Muscle layer of colon (tissue), 2 donors: ENCODE measurements around the gene MESP1.

Experiments used
- H3K27ac ChIP-seq: one replicate; pipeline ENCODE4 v1.7.0; 2013; ENCODE audit warnings: low read depth, mild to moderate bottlenecking, low read length, moderate library complexity
- H3K27me3 ChIP-seq, 2 donors: one replicate each; pipeline ENCODE4 v1.7.0; 2013; ENCODE audit warnings: low read length in 2 of 2, mild to moderate bottlenecking in 2 of 2; ENCODE audit not compliant: insufficient read depth in 2 of 2, control insufficient read depth in 1 of 2
- H3K36me3 ChIP-seq: one replicate; pipeline ENCODE4 v1.7.0; 2013; ENCODE audit warnings: mild to moderate bottlenecking, low read length; ENCODE audit not compliant: insufficient read depth
- H3K4me1 ChIP-seq: one replicate; pipeline ENCODE4 v1.7.0; 2013; ENCODE audit warnings: mild to moderate bottlenecking, low read length; ENCODE audit not compliant: insufficient read depth
- H3K4me3 ChIP-seq, 2 donors: one replicate each; pipeline ENCODE4 v1.7.0; 2013; ENCODE audit warnings: low read length in 2 of 2, low read depth in 1 of 2, mild to moderate bottlenecking in 1 of 2, moderate library complexity in 1 of 2
- H3K9ac ChIP-seq: one replicate; pipeline ENCODE4 v1.7.0; 2013; ENCODE audit warnings: low read length
- H3K9me3 ChIP-seq: one replicate; pipeline ENCODE4 v1.7.0; 2013; ENCODE audit warnings: mild to moderate bottlenecking, low read length
- donor health status: abdominal sarcoma.
- donor health status: Adenocarcinoma of cecum.

MESP1 gene

GRCh38 chr15:89766357-89767311 lies 15.6 kb upstream of the MESP1 start:
- Histone ChIP-seq H3K4me1 (peaks cover 8% of the 10 kb centered on the region), H3K4me3 (no peak overlapping the region), H3K27me3 (no peaks in the 10 kb centered on the region), H3K9ac (no peak overlapping the region), H3K27ac (no peak overlapping the region), H3K9me3 (no peaks in the 10 kb centered on the region), H3K36me3 (no peaks in the 10 kb centered on the region)

- H3K4me1 ChIP-seq = peaks cover 16% of the 10 kb centered on the region
- H3K9ac ChIP-seq = no peak overlapping the region
- H3K36me3 ChIP-seq = no peaks in the 10 kb centered on the region
- H3K9me3 ChIP-seq = no peaks in the 10 kb centered on the region
- H3K4me3 ChIP-seq = no peak overlapping the region
- H3K27me3 ChIP-seq = no peaks in the 10 kb centered on the region
- H3K27ac ChIP-seq = no peak overlapping the region
Measured at GRCh38 chr15:89765694-89766093, 14.6 kb upstream of the MESP1 start.

GRCh38 chr15:89761929-89762328 lies 10.9 kb upstream of the MESP1 start:
- Histone ChIP-seq H3K4me1 (peaks cover 11% of the 10 kb centered on the region), H3K4me3 (no peak overlapping the region), H3K9me3 (no peaks in the 10 kb centered on the region), H3K9ac (no peak overlapping the region), H3K27ac (no peak overlapping the region), H3K27me3 (no peaks in the 10 kb centered on the region), H3K36me3 (no peaks in the 10 kb centered on the region)

- H3K4me3 ChIP-seq = no peak overlapping the region
- H3K27me3 ChIP-seq = no peaks in the 10 kb centered on the region
- no peak overlapping the region for H3K27ac ChIP-seq
- H3K4me1 ChIP-seq = peaks cover 11% of the 10 kb centered on the region
- H3K9ac ChIP-seq = no peak overlapping the region
- no peaks in the 10 kb centered on the region for H3K9me3 ChIP-seq
- H3K36me3 ChIP-seq = no peaks in the 10 kb centered on the region
Measured at GRCh38 chr15:89761009-89761831, 10.2 kb upstream of the MESP1 start.

- no peak overlapping the region for H3K9ac ChIP-seq
- no peak overlapping the region for H3K27ac ChIP-seq
- H3K4me3 ChIP-seq = no peak overlapping the region
- no peaks in the 10 kb centered on the region for H3K9me3 ChIP-seq
- H3K4me1 ChIP-seq = peaks cover 11% of the 10 kb centered on the region
- H3K36me3 ChIP-seq = no peaks in the 10 kb centered on the region
- no peaks in the 10 kb centered on the region for H3K27me3 ChIP-seq
Measured at GRCh38 chr15:89760303-89761008, 9.4 kb upstream of the MESP1 start.

- no peaks in the 10 kb centered on the region for H3K9me3 ChIP-seq
- no peaks in the 10 kb centered on the region for H3K27me3 ChIP-seq
- H3K4me1 ChIP-seq = peaks cover 11% of the 10 kb centered on the region
- H3K27ac ChIP-seq = no peak overlapping the region
- no peak overlapping the region for H3K4me3 ChIP-seq
- H3K36me3 ChIP-seq = no peaks in the 10 kb centered on the region
- no peak overlapping the region for H3K9ac ChIP-seq
Measured at GRCh38 chr15:89759835-89760234, 8.8 kb upstream of the MESP1 start.

GRCh38 chr15:89758981-89759380 lies 7.9 kb upstream of the MESP1 start:
- Histone ChIP-seq H3K4me1 (peaks cover 11% of the 10 kb centered on the region), H3K9ac (no peak overlapping the region), H3K9me3 (no peaks in the 10 kb centered on the region), H3K27me3 (no peaks in the 10 kb centered on the region), H3K4me3 (no peak overlapping the region), H3K27ac (no peak overlapping the region), H3K36me3 (no peaks in the 10 kb centered on the region)

- Histone ChIP-seq H3K9ac (no peak overlapping the region), H3K36me3 (no peaks in the 10 kb centered on the region), H3K9me3 (no peaks in the 10 kb centered on the region), H3K4me3 (no peak overlapping the region), H3K27me3 (no peaks in the 10 kb centered on the region), H3K27ac (no peak overlapping the region), H3K4me1 (peaks cover 11% of the 10 kb centered on the region)
Measured at GRCh38 chr15:89758283-89758682, 7.2 kb upstream of the MESP1 start.

GRCh38 chr15:89756897-89757296 lies 5.8 kb upstream of the MESP1 start:
- Histone ChIP-seq H3K27ac (no peak overlapping the region), H3K4me3 (no peak overlapping the region), H3K36me3 (no peaks in the 10 kb centered on the region), H3K9ac (no peak overlapping the region), H3K9me3 (no peaks in the 10 kb centered on the region), H3K4me1 (peaks cover 11% of the 10 kb centered on the region), H3K27me3 (no peaks in the 10 kb centered on the region)

GRCh38 chr15:89755701-89756100 lies 4.7 kb upstream of the MESP1 start:
- Histone ChIP-seq H3K36me3 (no peaks in the 10 kb centered on the region), H3K4me3 (no peak overlapping the region), H3K9ac (no peak overlapping the region), H3K9me3 (no peaks in the 10 kb centered on the region), H3K4me1 (peaks cover 2% of the 10 kb centered on the region), H3K27ac (no peak overlapping the region), H3K27me3 (no peaks in the 10 kb centered on the region)
